A549 (cell line): Measurements from ENCODE around the gene HS3ST6.

Source experiments
- CBX2 ChIP-seq: fragments of 200-600 bp; sonication (generic); IDR thresholded peaks from 2 replicates; pipeline ENCODE4 v1.6.1; 2016; ENCODE audit warnings: low read depth, mild to moderate bottlenecking, borderline replicate concordance
- CTCF ChIP-seq: fragments of >200 bp; sonication (Bioruptor Twin); formaldehyde crosslinking; IDR thresholded peaks from 3 replicates; pipeline ENCODE4 v1.5.1; 2016
- E2F6 ChIP-seq: IDR thresholded peaks from 2 replicates; pipeline ENCODE4 v1.6.1; 2012; ENCODE audit warnings: low read depth, borderline replicate concordance
- ELK1 ChIP-seq: fragments of 150-350 bp; IDR thresholded peaks from 2 replicates; pipeline ENCODE4 v1.6.1; 2014; ENCODE audit warnings: low read depth, mild to moderate bottlenecking, low read length
- HOXB13 ChIP-seq: fragments of 250-450 bp; sonication (Bioruptor Pico); IDR thresholded peaks from 2 replicates; pipeline ENCODE4 v1.5.0; 2020; ENCODE audit warnings: low read depth, mild to moderate bottlenecking, moderate library complexity
- KDM1A ChIP-seq: fragments of 200-600 bp; sonication (generic); IDR thresholded peaks from 2 replicates; pipeline ENCODE4 v1.6.1; 2016; ENCODE audit warnings: low read depth, mild to moderate bottlenecking
- MYC ChIP-seq: IDR thresholded peaks from 2 replicates; pipeline ENCODE4 v1.6.1; 2012; ENCODE audit warnings: mild to moderate bottlenecking, inconsistent platforms, low read length, improper control_type of control experiment, borderline replicate concordance
- PHF8 ChIP-seq: fragments of 200-600 bp; sonication (generic); IDR thresholded peaks from 2 replicates; pipeline ENCODE4 v1.6.1; 2016; ENCODE audit warnings: low read depth, mild to moderate bottlenecking, antibody characterized with exemption, moderate library complexity, borderline replicate concordance
- POLR2A ChIP-seq: IDR thresholded peaks from 2 replicates; pipeline ENCODE4 v1.6.1; 2012; ENCODE audit warnings: mild to moderate bottlenecking, low read length
- RAD21 ChIP-seq, 2 experiments: fragments of >200 bp in 1 of 2; sonication (Bioruptor Twin) in 1 of 2; formaldehyde crosslinking in 1 of 2; IDR thresholded peaks in 1 of 2; conservative IDR thresholded peaks in 1 of 2; 2 replicates in 1 of 2; 3 replicates in 1 of 2; pipeline ENCODE4 v1.6.1; 2012 to 2018; ENCODE audit warnings: inconsistent platforms in 1 of 2
- RCOR1 ChIP-seq: fragments of 150-350 bp; IDR thresholded peaks from 2 replicates; pipeline ENCODE4 v1.6.1; 2014; ENCODE audit warnings: antibody characterized with exemption, low read length, low read depth
- REST ChIP-seq: fragments of 200-600 bp; sonication (generic); IDR thresholded peaks from 2 replicates; pipeline ENCODE4 v1.6.1; 2016; ENCODE audit warnings: antibody characterized with exemption, mild to moderate bottlenecking, moderate library complexity
- SMC3 ChIP-seq: fragments of >200 bp; sonication (Bioruptor Twin); formaldehyde crosslinking; IDR thresholded peaks from 3 replicates; pipeline ENCODE4 v1.6.1; 2018; ENCODE audit warnings: inconsistent platforms

GRCh38 chr16:1922357-1922756, 4.1 kb upstream of the HS3ST6 start:
- TF ChIP-seq REST (no peak), KDM1A (no peak), ELK1 (no peak), CBX2 (no peak), CTCF (no peak), SMC3 (no peak), POLR2A (no peak), RCOR1 (no peak), HOXB13 (CRISPR knock-in tag) (no peak), E2F6 (no peak), RAD21 (conservative IDR thresholded peaks at IDR 0.05 in 1 of 2, IDR thresholded peaks at IDR 0.05 in 1 of 2) (no peak), PHF8 (no peak), MYC (no peak)
